Measurements from ENCODE around the gene LIPF.
"Not testable (repeated sequence)": the region's sequence is repeated elsewhere in the genome, so short reads cannot be mapped to it uniquely, and the experiment has no call there.

Gene LIPF

GRCh38 chr10:88676283-88677060 is 12.2 kb downstream of the LIPF start:
- DNase-seq (ENCODE audit: low read depth in 2 of 2), result no peak

GRCh38 chr10:88680958-88681357 is 16.7 kb downstream of the LIPF start:
- DNase-seq (ENCODE audit: low read depth in 2 of 2), result no peak

DNA sequence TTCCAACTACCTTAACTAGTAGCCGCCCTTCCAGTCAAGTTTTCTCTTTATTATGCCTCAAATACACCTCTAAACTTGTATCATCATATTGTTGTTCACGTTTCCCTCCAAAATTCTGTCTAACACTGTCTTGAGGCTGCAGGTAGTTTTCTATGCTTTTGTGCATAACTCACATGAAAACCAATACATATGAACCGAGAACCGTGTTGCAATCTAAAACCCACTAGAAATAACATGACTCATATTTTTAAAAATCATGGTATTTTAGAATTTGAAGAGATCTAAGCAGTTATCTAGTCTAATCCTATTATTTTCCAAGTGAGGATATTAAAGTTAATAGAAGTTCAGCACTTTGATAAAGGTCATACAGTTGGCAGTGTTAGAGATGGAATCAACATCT is 18.2 kb downstream of the LIPF start:
- no peak for DNase-seq (ENCODE audit: low read depth in 2 of 2)

DNA sequence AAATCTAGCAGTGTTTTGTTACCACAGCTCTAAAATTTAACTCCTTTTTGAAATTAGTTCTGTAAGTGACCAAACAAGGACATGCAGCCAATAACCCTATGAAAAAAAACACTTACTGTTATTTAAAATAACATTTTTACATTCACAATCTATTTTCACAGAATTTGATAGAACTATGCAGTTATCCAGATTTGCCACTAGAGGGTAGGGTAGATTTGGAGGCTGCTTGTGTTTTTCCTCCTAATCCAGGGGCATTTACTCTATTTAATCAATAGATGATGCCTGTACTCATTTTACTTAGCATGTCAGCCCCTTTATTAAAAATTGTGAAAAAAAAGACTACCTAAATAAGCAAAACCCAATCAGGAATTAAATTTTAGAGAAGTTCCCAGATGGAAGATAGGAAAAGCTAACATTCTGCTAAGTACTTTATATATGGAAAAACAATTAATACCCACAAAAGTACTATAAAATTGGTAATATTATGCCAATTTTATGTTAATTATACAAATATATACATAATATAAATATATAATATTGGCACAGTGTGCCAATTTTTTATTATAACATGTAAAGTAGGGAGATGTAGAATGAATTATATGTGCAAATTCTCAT is 23.7 kb downstream of the LIPF start:
- no peak for DNase-seq (ENCODE audit: low read depth in 2 of 2)

DNA sequence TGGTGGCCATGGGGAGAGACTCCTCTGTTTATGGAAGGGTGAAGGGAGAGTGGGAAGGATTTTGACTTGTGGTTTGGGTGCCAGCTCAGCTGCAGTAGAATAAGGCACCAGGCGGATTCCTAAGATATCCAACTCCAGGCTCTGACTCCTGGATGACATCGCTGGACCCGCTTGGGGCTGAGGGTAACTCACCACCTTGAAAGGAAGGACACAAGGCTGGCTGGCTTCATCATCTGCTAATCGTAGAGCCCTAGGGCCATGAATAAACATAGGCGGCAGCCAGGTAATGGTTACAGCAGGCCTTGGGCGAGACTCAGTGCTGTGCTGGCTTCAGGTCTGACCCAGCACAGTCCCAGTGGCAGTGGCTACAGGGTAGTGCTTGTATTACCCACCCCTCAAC is 25.1 kb downstream of the LIPF start:
- no peak for DNase-seq (ENCODE audit: low read depth in 2 of 2)

DNA sequence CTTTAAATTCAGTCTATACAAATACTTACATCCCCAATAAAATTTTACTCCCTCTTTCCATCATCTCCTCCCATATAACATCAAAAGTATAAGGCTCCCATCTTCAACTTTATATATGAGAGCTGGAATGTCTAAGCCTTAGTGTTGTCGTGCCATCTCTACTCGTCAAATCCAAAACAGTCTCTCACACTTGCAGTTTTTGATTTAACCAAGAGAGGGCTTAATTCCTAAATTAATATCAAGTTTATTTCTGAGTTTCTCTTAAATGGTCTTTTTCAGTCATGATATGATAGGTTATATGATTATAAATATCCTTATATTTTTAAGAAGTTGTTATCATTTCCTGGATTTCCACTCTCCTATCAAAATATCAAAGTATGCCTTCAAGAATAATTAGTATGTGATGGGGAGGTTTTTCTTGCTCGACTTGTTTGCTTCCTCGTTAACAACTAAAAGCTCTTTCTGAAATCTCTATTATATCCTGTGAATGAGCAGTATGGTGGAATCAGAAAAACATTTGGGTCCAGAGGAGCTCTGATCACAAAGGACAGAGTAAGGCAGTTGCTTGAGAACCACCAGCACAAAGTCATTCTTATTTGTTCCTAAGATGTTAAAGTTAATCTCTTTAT is 29.3 kb downstream of the LIPF start:
- DNase-seq (ENCODE audit: low read depth in 2 of 2), result no peak

DNA sequence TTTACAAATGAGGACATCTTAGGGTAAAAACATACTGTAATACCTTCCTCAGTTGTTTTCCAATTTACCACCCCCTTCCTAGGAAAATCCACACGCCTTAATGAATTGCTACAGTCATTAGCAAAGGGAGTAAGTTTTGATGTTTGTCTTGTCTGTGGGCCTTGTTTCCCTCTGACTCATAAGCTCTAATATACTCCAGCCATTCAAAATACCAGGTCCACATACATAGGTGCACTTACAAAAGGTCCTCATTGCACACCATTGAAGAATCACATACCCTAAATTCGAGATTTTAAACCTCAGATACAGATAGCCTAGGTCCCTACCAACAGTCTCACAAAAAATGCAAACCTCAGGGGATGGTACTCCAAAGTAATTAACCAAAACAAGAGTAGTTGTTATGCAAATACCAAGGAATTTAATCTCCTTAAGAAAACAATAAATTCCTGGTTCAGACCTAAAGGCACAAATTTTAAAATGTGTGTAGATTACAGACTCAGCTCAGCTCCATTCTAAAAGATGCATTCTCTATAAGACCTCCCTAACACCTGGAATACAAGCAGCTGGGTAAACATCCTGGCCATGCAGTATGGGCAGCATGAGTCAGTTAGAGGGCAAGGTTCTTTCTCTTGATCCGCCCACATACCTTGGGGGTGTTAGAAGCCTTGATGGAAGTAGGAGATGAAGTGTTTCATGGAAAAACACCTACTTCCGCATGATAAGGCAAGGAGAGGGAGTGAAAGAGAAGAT is 38.8 kb downstream of the LIPF start:
- DNase-seq (ENCODE audit: low read depth in 2 of 2), result no peak

DNA sequence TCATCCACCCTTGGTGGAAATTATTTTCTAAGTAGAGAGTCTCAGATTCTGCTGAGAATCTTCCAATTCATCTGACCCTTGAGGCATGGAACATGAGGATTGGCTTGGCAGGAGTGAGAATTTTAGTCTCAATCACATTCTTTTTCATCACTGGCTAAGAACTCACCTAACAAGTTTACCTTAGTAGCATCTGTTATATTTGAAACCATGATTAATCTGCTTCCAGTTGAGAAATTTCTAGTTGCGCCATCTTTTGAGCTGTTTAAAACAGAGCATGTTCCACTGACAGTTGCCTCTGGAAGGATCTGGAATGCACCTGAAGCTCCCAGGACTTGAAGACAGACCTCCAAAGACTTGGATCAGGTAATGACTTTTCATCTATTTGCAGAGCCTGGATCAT is 41.7 kb downstream of the LIPF start, which contains the start of gene LIPK:
Gene LIPK, plus strand, starts transcription at position 292 of the 400 bp plus-strand sequence. CDS start 18,295 bp downstream, outside the sequence.
- no peak for DNase-seq (ENCODE audit: low read depth in 2 of 2)

GRCh38 chr10:88707429-88708155 is 43.4 kb downstream of the LIPF start:
- no peak for DNase-seq (ENCODE audit: low read depth in 2 of 2)

DNA sequence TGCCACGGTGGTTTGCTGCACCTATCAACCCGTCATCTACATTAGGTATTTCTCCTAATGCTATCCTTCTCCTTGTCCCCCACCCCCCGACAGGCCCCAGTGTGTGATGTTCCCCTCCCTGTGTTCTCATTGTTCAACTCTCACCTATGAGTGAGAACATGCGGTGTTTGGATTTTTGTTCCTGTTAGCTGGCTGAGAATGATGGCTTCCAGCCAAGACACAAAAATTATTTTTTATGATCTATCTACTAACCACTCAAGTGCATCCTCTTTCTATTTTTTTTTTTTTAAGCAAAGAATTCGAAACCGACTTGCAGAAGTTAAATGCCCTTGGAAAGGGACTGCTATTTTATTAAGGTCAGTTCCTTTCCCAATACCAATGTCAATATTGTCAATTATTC is 45.1 kb downstream of the LIPF start:
- DNase-seq (ENCODE audit: low read depth in 2 of 2), result not testable (repeated sequence)

- no peak for DNase-seq (ENCODE audit: low read depth in 2 of 2)
These were observed 51.3 kb downstream of the LIPF start for GRCh38 chr10:88715517-88715916.

DNA sequence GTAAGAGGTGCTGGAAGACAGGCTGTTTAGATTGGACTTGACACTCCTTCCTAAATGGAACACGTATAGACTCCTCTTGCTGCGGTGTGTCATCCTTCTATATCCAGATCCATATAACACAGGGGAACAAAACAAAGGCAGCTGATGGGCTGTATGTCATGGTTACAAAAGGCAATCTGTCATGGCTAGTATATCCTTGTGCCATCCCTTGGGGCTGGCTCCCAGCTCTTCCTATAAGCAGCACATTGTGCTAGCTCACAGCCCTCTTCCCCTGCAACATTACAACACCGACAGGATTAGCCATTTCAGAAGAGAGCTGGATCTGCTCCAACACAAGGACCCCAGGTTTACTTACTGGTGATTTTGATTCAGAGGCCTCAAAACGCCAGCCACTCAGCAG is 57.1 kb downstream of the LIPF start:
- no peak for DNase-seq (ENCODE audit: low read depth in 2 of 2)

- DNase-seq (ENCODE audit: low read depth in 2 of 2), result no peak
These were observed 61.6 kb downstream of the LIPF start for GRCh38 chr10:88725798-88726197.

DNA sequence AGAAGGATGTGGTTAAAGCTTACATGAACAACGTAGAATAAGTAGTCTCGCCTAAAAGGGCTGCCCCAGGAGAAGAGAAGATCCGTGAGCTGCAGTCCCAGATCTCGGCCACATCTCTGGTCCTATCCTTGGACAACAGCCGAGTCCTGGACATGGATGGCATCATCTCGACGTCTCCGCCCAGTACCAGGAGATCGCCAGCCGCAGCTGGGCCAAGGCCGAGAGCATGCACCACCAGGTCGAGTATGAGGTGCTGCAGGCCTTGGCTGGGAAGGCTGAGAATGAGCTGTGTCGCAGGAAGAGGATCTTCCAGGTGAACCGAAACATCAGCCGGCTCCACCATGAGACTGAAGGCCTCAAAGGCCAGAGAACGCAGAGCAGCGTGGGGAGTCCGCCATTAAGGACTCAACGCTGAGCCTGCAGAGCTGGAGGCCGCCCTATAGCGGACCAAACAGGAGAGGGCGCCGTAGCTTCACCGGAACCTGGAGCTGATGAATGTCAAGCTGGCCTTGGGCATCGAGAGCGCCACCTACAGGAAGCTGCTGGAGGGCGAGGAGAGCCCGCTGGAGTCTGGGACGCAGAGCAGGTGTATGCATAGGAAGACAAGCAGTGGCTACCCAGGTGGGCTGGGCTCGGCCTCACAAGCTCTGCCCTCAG is 64.0 kb downstream of the LIPF start:
- DNase-seq (ENCODE audit: low read depth in 2 of 2), result peak in 1 of 2 donors; percentile 9

Measured in stimulated activated CD4-positive, alpha-beta T cell treated with anti-CD3 and anti-CD28 coated beads, Interleukin-1b, Interleukin-23, amount 100 ng/mL, for 4 hours (primary cell).